Measurements from ENCODE around the gene PCSK4.

PCSK4 gene

GRCh38 chr19:1438933-1439354 lies 51.2 kb downstream of the PCSK4 start:
- peak; percentile 11 for ATAC-seq
- TF ChIP-seq OSR1 (CRISPR knock-in tag; IDR thresholded peaks at IDR 0.05) (no peak), ISL1 (CRISPR knock-in tag; IDR thresholded peaks at IDR 0.05) (no peak), ZC3H10 (CRISPR knock-in tag; IDR thresholded peaks at IDR 0.05) (no peak), ZNF70 (CRISPR knock-in tag; IDR thresholded peaks at IDR 0.05) (no peak), CSDC2 (CRISPR knock-in tag; IDR thresholded peaks at IDR 0.05) (no peak), RARB (CRISPR knock-in tag; IDR thresholded peaks at IDR 0.05) (no peak)
- TF ChIP-seq, protein P1, sequence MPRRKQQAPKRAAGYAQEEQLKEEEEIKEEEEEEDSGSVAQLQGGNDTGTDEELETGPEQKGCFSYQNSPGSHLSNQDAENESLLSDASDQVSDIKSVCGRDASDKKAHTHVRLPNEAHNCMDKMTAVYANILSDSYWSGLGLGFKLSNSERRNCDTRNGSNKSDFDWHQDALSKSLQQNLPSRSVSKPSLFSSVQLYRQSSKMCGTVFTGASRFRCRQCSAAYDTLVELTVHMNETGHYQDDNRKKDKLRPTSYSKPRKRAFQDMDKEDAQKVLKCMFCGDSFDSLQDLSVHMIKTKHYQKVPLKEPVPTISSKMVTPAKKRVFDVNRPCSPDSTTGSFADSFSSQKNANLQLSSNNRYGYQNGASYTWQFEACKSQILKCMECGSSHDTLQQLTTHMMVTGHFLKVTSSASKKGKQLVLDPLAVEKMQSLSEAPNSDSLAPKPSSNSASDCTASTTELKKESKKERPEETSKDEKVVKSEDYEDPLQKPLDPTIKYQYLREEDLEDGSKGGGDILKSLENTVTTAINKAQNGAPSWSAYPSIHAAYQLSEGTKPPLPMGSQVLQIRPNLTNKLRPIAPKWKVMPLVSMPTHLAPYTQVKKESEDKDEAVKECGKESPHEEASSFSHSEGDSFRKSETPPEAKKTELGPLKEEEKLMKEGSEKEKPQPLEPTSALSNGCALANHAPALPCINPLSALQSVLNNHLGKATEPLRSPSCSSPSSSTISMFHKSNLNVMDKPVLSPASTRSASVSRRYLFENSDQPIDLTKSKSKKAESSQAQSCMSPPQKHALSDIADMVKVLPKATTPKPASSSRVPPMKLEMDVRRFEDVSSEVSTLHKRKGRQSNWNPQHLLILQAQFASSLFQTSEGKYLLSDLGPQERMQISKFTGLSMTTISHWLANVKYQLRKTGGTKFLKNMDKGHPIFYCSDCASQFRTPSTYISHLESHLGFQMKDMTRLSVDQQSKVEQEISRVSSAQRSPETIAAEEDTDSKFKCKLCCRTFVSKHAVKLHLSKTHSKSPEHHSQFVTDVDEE (CRISPR knock-in tag; IDR thresholded peaks at IDR 0.05) = no peak

GRCh38 chr19:1438035-1438932 lies 51.9 kb downstream of the PCSK4 start, which contains the start of gene RPS15:
TSS of gene RPS15 (plus strand) at chr19:1438396. CDS start at chr19:1438426, 30 bp downstream.
- peak; percentile 86 for ATAC-seq
- TF ChIP-seq, protein P1 (CRISPR knock-in tag; IDR thresholded peaks at IDR 0.05) = 0 out of 2 replicates have a peak, but pooled peaks have one; percentile 18
- TF ChIP-seq CREB5 (CRISPR knock-in tag; IDR thresholded peaks at IDR 0.05; ENCODE audit: low read depth) = no peak

DNA sequence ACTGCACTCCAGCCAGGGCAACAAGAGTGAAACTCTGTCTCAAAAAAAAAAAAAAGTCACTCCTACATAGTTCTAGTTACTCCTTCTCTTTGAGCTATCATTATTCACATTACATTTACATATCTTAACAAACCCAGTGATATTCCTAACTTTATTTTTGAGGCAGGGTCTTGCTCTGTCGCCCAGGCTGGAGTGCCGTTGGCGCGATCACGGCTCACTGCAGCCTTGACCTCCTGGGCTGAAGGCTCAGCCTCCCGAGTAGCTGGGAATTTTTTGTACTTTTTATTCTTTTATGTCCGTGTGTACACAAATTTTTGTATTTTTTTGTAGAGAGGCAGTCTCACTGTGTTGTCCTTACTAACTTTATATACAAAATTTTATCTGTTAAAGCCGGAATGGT lies 52.5 kb downstream of the PCSK4 start:
- TF ChIP-seq PPARA (CRISPR knock-in tag; IDR thresholded peaks at IDR 0.05; ENCODE audit: borderline replicate concordance) (no peak), ARNTL (CRISPR knock-in tag; IDR thresholded peaks at IDR 0.05; ENCODE audit: borderline replicate concordance, low read depth) (no peak), BACH2 (CRISPR knock-in tag; IDR thresholded peaks at IDR 0.05; ENCODE audit: borderline replicate concordance) (no peak), ZFP30 (CRISPR knock-in tag; IDR thresholded peaks at IDR 0.05) (no peak), CSDC2 (CRISPR knock-in tag; IDR thresholded peaks at IDR 0.05) (no peak), ZNF8 (CRISPR knock-in tag; IDR thresholded peaks at IDR 0.05) (no peak), OSR1 (CRISPR knock-in tag; IDR thresholded peaks at IDR 0.05) (no peak), SNAI2 (CRISPR knock-in tag; IDR thresholded peaks at IDR 0.05) (no peak)
- no peak for ATAC-seq

GRCh38 chr19:1435378-1435989 lies 54.7 kb downstream of the PCSK4 start:
- ATAC-seq = no peak
- TF ChIP-seq TCF4 (CRISPR knock-in tag; IDR thresholded peaks at IDR 0.05; ENCODE audit: borderline replicate concordance) (no peak), ZNF70 (CRISPR knock-in tag; IDR thresholded peaks at IDR 0.05) (no peak), PATZ1 (CRISPR knock-in tag; IDR thresholded peaks at IDR 0.05; ENCODE audit: borderline replicate concordance) (no peak), ARNTL (CRISPR knock-in tag; IDR thresholded peaks at IDR 0.05; ENCODE audit: borderline replicate concordance, low read depth) (no peak), ISL1 (CRISPR knock-in tag; IDR thresholded peaks at IDR 0.05) (no peak), SNAI2 (CRISPR knock-in tag; IDR thresholded peaks at IDR 0.05) (no peak), TOX (CRISPR knock-in tag; IDR thresholded peaks at IDR 0.05; ENCODE audit: borderline replicate concordance) (no peak), ZNF565 (CRISPR knock-in tag; conservative IDR thresholded peaks at IDR 0.05; ENCODE audit: low read depth) (no peak)
- TF ChIP-seq, protein P1 (CRISPR knock-in tag; IDR thresholded peaks at IDR 0.05) = no peak

All from SK-N-SH treated with all-trans-retinoic acid at 6 μM for 48 hours (cell line).